Measurements from ENCODE around the gene MACROD2.

Gene MACROD2

DNA sequence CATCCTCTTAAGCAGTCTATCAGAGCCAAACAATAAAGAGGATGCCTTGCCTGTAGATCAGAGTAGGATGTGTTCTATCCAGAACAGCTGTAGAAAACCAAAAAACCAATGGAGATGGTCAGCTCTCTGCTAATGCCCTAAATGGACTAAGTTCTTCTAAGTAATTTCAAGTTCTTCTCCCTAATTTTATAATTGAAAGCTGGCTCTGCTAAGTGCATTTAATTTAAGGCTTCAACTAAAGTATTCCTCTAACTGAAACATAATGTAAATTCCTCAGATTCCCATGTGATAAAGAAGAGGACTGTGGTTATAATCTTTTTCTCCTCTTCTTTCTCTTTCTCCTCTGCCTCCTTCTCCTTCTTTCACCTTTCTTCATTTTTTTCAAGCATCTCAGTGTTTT, 1868.4 kb downstream of the MACROD2 start:
- DNase-seq, result no peak

DNA sequence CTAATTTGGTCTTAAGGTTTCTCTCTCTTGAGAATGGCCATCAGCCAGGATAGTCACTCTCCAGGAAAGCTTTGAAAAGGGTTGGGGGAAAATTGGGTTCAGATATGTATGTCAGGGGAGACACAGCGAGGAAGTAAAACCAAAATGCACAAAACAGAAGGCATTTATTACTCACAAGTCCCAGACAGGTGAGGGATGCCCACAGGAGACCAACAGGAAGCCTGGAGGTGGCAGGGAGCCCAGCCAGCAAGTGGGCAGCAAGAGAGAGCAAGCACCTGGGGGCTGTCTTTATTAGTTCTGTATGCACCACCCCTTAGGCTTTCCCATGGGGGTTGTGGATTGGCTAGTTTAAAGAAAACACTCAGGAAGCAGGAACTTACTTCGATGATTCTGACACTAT, 1870.2 kb downstream of the MACROD2 start:
- no peak for DNase-seq

DNA sequence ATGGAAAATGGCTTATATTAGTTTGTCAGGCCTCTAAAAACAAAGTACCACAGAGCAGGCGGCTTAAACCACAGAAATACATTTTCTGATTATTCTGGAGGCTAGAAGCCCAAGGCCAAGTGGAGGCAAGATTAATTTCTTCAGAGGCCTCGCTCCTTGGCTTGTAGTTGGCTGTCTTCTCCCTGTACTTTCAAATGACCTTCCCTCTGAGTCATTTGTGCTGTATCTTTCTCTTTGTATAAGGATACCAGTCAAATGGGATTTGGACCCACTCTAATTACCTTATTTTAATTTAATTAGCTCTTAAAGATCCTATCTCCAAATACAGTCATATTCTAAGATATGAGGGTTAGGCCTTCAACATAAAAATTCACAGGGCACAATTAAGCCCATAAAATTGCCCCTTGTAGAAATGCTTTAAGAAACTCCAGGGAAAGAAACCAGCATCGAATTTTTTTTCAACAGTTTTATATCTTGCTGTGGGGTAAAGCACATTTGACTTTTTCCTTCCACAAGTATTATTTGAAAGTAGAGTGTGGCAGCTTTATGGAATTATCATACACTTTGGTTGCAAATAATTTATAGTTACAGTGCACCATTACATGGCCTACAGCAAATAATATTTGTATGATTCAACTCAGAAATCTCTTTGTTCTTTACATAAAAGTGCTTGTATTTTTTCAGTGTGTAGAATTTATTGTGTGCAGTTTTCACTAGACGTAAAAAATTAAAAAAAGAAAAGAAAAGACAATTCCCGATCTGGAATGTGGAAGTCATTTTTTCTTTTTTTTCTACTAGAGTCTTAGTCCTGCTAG, 1871.8 kb downstream of the MACROD2 start:
- no peak for DNase-seq

DNA sequence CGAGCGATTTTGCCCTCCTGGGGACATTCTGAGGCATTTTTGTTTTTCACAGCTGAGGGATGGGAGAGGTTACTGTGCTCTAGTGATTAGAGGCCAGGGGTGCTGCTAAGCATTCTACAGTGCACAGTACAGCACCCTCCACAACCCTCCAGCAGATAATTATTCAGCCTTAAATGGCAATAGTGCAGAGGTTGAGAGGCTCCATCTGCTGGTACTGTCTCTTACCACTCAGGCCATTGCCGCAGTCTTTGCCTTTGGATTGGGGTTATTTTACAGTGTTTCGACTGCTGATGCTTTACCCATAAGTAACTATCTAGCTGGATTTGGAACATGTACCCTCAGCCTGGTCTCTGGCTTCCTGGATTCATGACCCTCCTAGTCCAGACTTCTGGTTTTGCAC, 1872.6 kb downstream of the MACROD2 start:
- DNase-seq, result no peak

DNA sequence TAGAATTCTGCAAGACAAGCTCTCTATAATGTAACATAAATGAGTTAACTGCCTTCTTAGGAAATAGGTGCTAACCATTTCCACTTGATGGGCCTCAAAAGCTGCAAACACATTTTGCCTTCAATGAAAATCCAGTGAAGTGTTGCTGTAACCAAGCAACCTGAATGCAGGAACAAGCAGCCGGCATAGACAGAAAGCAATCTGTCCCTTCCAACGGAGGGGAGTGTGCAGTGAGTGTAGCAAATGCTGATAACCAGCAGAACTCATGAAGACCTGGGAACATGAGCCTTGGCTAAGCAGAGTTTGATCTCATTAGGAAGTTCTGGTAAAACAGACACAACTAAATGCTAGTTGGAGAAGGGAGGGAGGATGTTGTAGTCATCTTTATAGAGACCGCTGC, 1880.1 kb downstream of the MACROD2 start:
- DNase-seq, result no peak

DNA sequence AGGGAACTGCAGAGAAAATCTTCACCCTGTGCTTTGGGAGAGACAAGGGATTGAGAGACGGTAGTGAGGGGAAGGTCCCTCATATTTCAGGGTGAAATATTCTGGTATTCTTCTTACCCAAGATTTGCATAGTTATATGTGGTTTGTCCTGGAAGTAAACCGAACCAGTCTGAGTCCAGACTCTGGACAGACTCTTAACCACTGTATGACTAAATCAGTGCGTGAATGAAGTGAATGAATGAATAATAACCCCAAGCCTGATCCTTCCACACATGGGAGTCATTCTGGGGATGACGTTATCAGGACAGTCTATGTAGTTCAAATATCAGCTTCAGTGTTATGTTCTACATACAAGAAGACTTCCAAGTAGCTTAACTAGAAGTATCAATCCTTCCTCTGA, 1887.2 kb downstream of the MACROD2 start:
- no peak for DNase-seq

DNA sequence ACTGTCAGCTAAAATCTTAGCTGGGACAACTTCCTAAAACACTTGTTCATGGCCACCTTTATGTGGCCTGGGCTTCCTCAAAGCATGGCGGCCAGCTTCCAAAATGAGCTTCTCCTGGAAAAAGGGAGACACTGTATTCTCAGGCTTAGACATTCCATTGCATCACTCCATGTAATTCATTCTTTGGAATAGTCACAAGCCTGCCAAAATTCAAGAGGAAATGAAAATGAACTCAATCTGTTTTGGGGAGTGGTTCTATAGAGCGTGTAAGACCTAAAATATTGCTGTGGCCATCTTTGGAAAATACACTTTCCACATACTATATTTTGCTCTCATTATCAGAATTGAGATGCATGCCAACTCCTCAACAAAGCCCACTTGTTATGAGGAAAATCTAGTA, 1890.9 kb downstream of the MACROD2 start:
- DNase-seq, result no peak

DNA sequence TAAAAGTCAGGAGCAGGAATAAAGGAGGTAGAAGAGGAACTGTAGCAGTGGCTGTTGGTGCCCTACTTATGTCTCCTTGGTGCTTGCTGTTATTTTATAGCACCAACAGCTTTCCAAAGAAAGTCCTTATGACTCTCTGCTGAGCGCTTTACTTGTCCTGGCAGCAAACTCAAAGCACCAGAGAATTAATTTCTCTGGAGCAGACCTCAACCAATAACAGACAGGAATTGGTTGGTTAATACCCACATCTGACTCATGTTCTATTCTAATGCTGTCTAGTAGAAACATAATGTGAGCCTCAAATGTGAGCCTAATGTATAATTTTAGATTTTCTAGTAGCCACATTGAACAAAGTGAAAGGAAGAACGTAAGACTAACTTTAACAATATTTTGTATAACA, 1892.1 kb downstream of the MACROD2 start:
- no peak for DNase-seq

DNA sequence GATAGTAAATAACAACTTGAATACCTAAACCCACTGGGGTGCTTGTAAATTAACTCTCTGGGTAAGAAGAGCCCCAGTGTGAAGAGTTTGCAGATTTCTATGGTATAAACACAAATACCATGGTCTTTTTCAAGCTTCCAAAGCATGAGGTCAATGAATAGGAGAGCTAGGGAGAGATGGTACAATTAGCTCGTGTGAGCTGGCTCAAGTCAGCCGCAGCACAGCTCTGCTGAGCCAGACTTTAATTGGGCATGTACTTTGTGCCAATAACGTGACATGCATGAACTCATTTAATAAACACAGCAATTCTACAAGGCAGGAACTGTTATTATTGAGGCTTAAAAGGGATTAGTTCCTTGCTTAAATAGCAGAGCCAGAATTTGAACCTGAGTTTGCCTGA, 1893.7 kb downstream of the MACROD2 start:
- no peak for DNase-seq

DNA sequence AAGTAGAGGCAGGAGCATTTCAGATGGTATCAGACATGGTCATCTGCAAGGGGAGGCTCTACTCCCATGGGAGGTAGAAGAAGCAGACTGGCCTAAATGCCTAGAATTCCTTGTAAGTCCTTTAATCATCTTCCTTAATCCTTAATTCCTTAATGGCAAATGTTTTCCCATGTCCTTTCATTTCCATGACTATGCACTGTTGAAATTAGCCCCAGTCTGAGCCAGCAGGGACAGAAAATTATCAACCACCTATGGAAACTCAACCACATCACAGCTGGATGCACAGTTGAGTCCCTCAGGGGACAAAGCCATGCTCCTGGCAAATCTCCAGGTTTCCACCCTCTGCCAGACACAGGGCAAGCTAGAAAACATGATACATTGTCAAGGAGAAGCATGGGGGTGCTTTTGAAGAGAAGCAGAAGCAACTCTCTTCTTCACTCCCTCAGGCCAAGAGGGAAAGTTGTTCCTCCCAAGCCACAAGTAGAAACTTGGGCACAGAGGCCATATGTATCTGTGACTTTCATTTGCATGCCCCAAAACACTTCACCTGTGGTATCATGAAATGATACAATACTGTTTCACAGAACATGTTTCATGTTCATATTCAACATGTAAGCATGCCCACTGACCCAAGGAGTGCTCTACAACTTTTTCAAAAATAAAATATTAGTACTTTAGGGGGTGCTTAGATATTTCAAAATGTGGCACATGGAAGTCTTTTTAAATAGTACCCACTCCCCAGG, 1894.4 kb downstream of the MACROD2 start:
- DNase-seq, result no peak

DNA sequence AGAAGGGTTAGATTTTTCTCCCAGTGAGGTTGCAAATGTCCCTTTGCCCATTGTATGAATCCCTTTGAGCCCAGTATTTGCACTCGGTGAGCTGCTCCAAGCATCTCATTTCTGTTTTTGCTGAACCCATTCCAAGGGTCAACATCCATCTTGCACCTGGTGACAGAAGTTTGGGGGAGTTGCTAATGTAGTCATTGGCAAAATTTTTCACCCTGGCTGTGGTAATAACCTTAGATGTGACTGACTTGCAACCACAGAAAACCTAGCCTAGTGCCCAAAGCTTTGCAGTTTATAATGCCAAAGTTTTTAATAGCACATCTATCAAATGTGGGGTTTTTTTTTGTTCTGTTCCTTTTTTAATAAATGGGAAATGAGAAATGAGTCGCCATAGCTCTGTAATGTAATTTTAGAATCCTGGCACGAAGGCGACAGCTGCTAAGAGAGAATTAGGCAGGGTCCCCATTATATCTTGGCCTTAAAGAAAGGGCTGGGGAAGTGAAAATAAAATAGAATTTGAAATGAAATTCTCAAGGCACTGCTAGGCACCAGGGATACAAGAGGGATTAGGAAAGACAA, 1895.2 kb downstream of the MACROD2 start:
- no peak for DNase-seq

DNA sequence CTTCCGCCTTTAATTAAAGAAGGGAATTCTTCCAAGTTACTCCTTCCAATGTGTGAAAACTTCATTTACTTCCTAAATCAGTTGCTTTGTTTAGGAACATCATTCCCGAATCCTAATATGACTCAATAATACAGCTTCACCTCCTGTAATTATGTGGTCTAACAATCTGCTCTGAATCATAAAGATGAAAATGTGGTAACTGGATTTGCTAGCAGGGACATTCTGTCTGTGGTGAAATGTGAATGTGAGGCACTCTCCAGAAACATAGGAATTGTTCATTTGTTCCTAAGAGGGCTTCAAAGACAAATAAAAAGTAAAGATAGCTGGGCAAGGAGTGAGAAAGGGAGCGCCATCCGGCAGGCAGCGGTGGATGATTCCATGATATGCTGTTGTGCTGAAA, 1899.8 kb downstream of the MACROD2 start:
- DNase-seq, result no peak

DNA sequence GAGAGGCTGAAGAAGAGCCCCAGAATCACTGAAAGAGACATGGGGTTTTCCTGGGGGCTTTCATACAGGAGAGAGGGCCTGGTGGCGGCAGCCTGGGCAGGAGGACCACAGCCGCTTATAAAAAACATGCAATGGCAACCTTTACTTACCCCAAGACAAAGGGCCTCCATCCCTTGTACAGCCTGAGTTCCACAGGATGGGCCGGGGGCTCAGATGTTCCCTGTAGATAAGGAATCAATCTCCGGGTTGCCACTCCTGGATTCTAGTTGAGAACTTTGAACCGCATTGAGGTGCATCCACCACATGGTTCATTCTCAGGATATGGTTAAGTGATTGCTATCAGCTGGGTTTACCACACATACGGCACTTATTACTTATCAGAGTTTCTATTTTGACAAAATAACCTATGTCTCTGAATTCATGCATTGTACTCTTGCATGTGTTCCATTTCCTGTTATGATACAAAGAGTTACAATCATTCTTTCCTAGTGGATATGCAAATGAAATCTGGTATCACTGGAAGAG, 1900.3 kb downstream of the MACROD2 start:
- DNase-seq, result no peak

DNA sequence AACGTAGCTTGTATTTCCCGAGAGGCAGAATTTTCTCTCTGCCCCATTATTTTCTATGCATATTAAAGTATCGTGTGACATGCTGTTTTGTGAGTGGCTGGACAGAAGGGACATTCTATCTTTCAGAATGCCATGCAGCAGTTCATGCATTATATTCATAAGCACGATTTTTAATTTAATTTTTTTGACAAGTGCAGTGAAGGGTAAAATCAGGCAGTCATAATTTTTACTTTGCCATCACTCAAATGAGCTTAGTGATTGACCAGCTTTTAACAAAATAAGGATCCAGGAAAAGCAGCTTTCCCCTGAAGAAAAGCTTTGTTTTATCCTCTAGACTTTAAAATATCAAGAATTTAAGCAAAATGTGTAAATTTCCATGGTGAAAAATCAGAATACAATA, 1904.7 kb downstream of the MACROD2 start:
- no peak for DNase-seq

DNA sequence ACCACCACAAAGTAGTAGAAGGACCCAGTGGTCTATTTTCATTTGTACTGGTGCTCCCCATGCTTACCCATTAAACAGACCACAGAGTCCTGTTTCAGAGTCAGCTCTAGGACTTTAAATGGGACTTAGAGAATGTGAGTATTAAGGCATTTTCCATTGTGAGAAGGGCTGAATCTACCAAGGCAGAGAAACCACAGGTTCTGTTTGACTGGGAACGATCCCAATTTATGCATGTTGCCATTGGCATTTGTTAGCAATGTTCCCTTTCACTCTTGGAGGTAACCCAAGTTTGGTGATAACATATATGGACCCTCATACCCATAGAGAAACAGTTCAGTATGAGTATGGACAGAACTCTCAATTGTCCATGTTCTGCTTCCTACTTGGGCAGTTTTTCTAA, 1905.1 kb downstream of the MACROD2 start:
- DNase-seq, result no peak

DNA sequence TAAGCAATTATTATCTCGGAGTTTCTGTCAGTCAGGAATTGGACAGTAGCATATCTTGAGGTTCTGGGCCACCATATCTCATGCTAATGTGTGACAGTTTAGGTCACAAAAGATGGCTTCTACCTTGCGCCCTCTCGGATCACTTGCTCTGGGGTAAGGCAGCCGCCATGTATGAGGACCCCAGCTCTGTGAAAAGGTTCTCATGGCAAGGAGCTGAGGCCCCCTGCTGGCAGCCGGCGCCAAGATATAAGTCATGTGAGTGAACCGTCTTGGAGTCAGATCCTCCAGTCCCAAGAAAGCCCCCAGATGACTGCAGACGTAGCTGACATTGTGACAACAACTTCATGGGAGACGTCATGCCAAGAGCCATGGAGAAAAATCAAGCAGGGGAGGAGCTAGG, 1907.2 kb downstream of the MACROD2 start:
- DNase-seq, result no peak

DNA sequence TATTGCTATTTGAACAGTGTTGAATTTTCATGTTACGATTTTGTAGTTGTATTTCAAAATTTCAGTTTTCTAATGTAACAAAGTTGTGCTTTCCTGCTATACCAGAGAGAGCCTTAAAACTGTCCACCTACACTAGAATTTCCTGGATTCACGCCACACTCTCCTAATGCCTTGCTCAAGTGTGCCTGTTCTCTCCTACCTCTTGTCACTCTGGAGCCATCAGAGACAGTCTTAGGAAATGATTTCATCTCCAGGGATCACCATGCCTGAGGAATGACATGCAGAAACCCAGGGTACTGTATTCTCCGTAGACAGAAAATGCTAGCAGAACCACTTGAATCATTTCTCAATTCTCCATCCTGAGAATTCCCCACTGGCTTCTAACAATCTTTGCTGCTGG, 1910.3 kb downstream of the MACROD2 start:
- DNase-seq, result no peak

DNA sequence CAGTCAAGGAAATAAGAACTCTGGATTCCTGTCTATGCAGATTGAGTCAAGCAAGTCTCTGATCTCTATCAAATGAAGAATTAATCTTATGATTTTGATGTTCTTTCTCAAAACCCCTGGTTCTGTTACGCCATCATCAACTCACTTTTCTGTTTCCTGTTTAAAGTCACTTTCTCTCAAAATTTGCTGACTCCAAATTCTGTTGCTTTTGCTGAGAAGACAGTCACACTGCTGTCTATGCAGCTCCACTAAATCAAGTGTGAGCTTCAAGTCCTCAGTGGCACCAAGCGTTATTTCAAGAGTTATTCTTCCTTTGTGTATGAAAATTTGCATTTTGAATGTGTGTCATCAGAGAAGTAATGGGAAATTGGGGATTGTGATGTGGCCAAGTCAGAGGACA, 1914.7 kb downstream of the MACROD2 start:
- DNase-seq, result no peak

DNA sequence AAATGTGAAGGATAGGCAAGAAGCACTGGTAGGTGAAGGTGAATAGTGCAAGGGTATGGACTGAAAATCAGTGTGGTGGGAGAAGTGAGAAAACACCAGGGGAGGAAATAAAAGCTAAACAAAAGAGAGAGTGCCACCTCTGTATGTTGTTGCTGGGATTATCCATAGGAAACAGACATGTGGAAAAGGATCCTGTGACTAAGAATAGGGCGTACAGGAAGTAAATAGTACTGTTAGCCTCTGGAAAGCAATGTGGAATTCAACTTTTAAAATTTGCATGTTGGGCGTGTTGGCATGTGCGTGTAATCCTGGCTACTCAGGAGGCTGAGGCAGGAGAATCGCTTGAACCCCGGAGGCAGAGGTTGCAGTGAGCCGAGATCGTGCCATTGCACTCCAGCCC, 1916.3 kb downstream of the MACROD2 start:
- DNase-seq, result no peak

DNA sequence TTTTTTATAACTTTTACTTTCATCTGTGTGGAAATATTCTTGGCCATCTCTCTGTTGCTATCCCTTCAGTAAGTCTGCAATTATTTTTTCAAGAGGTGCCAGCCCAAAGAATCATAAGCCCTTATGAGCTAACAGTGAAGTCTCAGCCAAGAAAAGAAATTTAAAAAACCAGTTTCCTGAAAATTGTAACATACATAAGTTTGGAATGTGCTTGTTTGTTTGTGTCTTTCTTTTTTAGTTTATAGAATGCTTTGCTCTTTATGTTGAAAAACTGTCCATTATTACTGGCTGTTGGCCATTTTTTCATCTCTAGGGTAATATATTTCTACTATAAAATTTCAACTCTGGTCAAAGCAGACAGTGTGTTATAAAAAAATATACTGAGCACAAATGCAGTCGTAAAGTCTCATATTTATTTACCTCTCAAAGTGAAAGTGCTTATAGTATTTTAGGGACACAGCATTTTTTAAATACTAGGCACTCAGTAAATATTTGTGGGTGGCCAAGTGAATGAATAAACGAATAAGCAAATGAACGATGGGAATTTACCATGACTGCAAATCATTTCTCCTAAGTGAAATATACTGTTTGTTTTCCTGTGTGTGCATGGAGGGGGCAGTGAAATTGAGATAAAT, 1918.2 kb downstream of the MACROD2 start:
- no peak for DNase-seq

DNA sequence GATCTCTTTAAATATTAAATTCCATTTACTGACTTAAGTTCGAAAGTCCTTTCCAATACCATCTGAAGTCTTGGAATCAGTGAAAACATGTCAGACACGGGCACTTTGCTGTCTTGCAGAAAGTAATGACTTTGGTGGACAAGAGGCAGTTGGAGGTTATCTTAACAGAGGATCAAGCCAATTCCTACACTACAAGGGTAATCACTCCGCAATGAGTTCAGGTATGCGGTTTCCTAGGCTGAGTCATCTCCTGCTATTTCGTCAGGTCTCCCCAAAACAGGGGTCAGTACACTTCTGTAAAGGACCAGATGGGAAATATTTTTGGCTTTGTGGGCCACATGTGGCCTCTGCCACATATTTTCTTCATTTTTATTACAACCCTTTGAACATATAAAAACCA, 1921.3 kb downstream of the MACROD2 start:
- DNase-seq, result no peak

DNA sequence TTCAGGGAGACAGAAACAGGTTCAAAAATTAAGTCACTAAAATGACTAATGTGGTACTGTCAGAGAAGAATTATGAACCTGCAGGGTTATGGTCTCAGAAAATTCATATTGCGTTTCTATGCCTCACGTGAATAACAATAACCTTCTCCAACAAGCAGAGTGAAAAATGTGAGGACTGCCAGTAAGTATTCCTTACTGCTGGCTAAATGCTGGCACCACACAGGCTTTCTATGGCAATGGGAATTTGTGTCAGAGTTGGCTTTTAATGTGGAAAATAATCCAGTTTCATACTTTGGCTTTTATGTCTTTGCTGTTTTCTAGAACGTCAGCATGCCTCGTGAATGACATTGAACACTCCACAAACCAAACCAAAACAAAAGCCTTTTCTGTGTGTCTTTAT, 1922.0 kb downstream of the MACROD2 start:
- DNase-seq, result no peak

DNA sequence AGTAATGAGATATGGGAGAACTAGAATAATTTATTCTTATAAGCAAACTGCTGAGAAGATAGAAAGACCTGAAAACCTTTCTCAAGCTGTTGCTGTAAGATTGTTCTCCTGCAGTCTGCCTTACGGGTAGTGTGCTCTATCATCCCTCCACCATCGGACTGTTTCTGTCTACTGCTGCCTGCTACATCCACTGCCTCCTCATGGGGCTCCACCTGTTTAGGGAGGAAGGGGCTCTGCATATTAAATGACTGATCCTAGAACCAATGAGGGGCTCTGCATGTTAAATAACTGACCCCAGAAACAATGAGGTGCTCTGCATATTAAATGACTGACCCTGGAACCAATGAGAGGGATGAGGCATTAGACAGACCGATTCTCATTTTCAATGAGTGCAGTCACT, 1923.3 kb downstream of the MACROD2 start:
- DNase-seq, result no peak

DNA sequence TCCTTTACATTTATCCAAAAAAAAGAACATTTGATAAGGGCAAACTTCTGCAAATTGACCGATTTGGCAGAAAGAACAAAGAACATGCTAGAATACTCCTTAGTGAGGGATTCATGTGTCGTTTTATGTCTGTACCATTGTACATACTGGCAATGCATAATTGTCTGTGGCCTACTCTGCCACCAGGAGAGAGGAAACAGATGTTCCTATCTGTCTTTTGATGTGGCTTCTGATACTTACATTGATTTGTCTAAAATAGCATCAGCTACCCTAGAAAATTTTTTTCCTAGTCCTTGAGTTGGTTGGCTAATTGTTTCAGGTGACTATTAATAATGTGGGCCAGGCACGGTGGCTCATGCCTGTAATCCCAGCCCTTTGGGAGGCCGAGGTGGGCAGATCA, 1923.8 kb downstream of the MACROD2 start:
- no peak for DNase-seq

All from activated naive CD4-positive, alpha-beta T cell (primary cell).